CD4-positive, alpha-beta T cell treated with Interleukin-4 for 1 hour (primary cell): Measurements from ENCODE around the gene CDC14A.
"Not testable (repeated sequence)": the region's sequence is repeated elsewhere in the genome, so short reads cannot be mapped to it uniquely, and the experiment has no call there.

Experiments
- DNase-seq, 2 donors: peaks; one replicate each; pipeline ENCODE4 v3.0.0-alpha.2; 2020 to 2022

CDC14A gene

GRCh38 chr1:100363831-100364230 lies 11.5 kb downstream of the CDC14A start:
- DNase-seq, result peak in 1 of 2 donors; percentile 2

- DNase-seq, result peak in 1 of 2 donors; percentile 23
Observed at GRCh38 chr1:100364697-100365096, 12.4 kb downstream of the CDC14A start.

GRCh38 chr1:100366209-100366525 lies 13.9 kb downstream of the CDC14A start:
- peak in 1 of 2 donors; percentile 2 for DNase-seq

DNA sequence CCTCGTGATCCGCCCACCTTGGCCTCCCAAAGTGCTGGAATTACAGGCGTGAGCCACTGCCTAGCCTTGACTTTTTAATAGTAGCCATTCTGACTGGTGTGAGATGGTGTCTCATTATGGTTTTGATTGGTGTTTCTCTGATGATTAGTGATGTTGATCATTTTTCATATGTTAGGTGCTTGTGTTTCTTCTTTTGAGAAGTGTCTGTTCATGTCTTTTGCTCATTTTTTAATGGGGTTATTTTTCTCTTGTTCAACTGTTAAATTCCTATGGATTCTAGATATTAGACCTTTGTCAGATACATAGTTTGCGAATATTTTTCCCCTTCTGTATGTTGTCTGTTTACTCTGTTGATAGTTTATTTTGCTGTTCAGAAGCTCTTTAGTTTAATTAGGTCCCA lies 17.0 kb downstream of the CDC14A start:
- not testable (repeated sequence) for DNase-seq

GRCh38 chr1:100373953-100374352 lies 21.6 kb downstream of the CDC14A start:
- not testable (repeated sequence) for DNase-seq

- not testable (repeated sequence) for DNase-seq
Observed at GRCh38 chr1:100376890-100377289, 24.6 kb downstream of the CDC14A start.

DNA sequence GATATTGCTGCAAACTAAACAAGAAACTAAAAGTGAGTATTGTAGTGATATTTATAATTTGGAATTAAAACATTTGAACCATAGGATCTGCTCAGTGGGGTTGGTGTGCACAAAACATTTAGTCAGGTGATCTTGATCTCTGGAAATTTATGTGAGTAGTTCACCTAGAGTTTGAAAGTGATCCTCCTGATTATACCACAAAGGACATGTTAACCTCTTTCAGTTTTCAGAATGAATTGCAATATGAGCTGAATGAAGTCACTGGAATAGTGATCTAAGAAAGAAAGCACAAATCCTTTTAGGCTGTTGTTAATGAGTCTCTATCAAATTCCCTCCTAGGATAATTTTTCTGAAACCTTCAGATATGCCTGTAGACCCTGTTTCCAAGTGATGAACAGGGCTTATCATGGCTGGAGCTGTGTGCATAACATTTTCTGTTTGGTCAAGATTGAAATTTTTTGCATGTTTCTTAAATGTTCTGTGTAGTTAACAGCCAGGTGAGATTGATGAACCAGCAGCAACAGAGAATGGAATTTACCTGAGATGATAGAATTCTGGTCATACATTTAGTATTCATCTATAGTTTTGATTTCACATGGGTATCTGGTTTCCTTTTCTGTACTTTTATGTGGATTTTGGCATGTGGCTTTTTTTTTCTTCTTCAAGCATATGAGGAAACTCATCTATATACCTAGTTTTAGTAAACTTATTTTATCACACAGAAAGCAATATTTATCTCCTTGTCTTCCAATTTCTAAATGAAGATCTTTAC lies 25.5 kb downstream of the CDC14A start:
- DNase-seq, result no peak

DNA sequence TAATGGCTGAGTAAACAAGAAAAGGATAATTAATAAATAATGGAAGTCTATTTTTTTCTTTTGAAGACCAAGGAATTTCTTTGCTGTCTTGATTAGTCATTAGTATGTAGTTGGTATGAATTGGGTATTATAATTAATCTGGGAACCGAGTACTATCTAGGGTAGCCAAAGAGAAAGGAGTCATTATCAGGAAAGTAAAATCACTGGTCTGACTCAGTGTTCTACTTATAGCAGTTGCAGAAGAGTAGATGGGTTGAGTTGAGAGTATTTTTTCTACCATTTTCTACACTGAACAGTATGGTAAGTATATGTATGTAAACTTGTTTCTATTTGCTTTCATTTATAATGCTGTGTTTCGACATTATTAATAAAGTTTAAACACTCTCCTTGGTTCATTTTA lies 26.6 kb downstream of the CDC14A start:
- no peak for DNase-seq

DNA sequence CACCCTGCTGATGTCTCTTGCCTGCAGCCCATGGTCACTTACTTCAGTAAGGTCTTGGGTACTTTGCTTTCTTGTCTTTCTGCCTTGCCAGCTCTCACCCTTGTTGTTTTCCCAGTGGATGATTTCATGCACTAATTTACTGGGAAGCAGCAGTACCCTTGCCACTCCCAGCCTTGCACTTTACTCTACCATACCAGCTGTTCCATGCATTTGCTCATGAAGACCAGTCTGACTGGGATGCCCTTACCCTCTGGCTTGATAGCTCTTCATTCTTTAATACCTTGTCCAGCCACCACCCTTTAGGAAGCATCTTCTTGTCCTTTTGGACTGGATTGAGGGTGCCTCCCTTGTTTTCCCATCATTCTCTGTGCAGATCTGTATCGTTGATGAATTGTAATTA lies 28.3 kb downstream of the CDC14A start:
- no peak for DNase-seq

- DNase-seq, result no peak
Observed at GRCh38 chr1:100382657-100383056, 30.4 kb downstream of the CDC14A start.

DNA sequence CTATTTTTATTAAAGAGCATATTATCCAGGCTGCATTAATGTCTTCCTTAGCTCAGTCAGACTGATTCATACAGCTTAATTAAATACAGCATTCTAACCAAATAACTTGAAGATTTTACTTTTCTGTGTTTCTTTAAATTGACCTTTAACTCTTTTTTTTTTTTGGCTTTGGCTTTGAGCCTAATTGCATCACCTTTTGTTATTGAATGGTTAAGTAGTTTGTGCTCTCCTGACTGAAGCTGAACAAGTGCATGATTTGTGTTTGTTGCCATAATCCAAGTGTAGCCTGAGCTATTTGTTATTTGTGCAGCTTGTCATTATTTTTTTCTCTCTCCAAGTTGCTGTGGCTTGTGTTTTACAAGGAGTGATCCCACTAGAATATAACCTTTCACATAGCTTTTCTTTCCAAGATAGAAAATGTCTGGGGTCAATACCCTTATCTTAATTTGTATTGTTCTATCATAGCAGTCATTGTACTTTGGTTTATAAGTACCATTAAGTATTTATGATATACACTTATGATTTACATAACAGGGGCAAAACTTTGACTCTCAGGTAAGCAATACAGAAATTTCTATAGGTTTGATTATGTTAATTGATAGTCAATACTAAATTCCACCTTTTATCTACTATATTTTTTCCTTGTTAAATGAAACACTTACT lies 31.6 kb downstream of the CDC14A start:
- DNase-seq, result no peak

DNA sequence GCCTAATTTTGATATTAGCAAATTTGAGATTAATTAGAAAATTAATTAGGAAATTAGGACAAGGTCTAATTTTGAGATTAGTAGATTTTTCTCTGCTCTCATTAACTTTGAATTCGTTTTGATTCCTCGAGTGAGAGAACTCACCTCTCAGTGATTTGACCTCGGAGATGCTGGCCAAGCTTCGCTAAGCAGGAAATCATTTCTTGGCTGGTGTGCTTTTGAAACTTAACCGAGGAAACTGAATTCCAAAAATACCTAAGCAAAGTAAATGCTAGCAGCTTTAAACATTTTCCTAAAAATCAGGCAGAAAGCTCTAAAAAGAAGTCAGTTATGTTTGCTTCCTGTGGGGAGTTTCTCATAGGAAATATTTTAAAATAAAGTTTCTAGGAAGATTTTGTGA lies 34.9 kb downstream of the CDC14A start:
- no peak for DNase-seq

DNA sequence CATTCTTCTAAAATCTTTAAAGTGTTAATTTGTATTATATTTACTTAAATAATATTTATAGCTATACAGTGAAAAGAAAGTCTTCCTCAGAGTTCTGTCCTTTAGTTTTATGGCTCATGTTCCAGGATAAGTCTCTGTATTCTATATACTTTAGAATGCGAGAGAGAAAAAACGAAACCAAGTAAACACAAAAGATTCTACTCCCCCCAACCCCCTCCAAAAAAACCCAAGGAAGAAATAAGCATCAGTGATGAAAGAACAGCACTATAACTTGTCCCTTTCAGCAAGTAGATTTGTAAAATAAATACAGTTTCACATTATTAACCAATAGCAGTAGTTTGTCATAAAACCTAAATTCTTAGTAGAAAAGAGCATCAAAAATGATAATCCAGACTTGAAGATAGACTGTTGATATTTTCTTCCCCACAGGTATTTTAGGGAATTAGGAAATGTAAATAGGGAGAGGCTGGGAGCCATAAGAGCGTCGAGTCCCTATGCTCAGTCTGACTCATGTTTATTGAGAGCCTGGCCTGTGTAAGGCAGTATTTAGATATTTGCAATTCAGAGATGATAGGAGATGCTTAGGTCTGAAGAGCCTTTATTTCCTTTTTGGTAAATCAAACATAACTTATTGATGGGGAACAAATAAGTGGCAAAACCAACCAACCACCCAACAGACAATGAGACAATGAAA lies 35.5 kb downstream of the CDC14A start:
- DNase-seq, result peak in 1 of 2 donors; percentile 54

DNA sequence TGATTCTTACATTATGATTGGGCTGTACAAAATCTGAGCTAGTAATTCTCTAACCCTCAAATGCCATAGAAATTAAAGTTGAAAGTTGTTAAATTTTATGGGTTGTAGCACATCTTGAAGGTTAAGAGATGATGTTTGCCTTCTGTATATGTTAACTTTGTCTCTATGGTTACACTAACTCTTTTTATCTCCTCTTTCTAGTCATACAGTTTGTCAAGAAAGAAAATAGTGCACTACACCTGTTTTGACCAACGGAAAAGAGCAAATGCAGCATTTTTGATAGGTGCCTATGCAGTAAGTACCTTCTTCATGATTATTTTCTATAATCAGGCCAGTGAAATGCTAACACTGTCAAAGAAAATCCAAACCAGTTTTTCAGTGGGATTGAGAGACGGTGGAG lies 38.2 kb downstream of the CDC14A start:
- DNase-seq, result peak in 1 of 2 donors; percentile 63

GRCh38 chr1:100391675-100392074 lies 39.4 kb downstream of the CDC14A start:
- DNase-seq, result peak; percentile 53 to 59

- DNase-seq, result no peak
Observed at GRCh38 chr1:100392756-100393155, 40.5 kb downstream of the CDC14A start.

DNA sequence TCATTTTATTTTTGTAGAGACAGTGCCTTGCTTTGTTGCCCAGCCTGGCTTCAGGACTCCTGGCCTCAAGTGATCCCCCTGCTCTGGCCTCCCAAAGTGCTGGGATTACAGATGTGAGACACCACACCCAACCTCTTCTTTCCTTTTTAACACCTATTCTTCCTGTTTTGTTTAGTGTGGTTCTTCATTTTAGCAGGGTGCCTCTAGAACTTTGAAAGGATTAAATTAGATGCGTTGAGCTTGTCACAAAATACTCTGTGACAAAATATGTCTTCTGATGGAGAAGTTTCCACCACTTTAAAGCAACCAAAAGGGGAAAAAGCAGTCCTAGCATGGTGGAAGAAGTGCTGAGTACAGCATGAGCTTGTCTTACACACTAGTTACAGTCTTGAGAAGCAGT lies 42.0 kb downstream of the CDC14A start:
- DNase-seq, result peak in 1 of 2 donors; percentile 50

GRCh38 chr1:100395913-100396312 lies 43.6 kb downstream of the CDC14A start:
- DNase-seq, result no peak

DNA sequence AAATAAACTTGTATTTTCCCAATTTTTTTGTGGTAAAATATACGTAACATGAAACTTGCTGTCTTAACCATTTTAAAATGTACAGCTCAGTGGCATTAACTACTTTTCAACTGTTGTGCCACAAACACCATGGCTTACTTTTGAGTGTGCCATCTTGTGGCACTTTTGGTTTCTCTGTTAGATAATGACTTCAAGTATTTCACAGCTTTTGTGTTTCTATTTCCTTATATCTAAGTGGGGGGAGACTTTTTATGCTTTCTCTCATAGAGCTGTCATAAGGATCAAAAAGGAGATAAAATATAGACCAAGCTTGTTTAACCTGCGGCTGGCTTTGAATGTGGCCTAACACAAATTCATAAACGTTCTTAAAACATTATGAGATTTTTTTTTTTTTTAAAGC lies 44.3 kb downstream of the CDC14A start:
- peak in 1 of 2 donors; percentile 76 for DNase-seq

GRCh38 chr1:100397681-100398080 lies 45.4 kb downstream of the CDC14A start:
- DNase-seq, result peak in 1 of 2 donors; percentile 48

- DNase-seq, result no peak
Observed at GRCh38 chr1:100398648-100399047, 46.3 kb downstream of the CDC14A start.

- DNase-seq, result peak; percentile 79 to 89
Observed at GRCh38 chr1:100400404-100400803, 48.1 kb downstream of the CDC14A start.

DNA sequence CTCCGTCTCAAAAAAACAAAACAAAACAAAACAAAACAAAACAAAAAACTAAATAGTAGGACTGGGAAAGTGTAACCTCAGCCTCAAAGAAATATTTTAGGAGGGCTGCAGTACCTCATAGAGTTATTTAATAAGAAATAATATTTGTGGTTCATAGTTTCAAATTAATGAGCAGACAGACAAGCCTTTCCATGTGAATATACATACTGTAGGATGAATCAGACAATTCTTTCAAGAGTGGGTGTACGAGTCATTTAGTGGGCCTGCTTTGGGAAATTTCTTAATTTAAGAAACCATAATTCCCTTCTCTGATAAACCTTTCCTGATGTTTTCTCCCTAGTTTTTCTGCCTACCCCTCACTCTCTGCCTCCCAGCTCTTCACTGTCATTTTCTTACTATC lies 52.5 kb downstream of the CDC14A start:
- no peak for DNase-seq

GRCh38 chr1:100405902-100406301 lies 53.6 kb downstream of the CDC14A start:
- DNase-seq, result peak in 1 of 2 donors; percentile 52
